ENCODE measurements around the gene VEGFA.

DNA sequence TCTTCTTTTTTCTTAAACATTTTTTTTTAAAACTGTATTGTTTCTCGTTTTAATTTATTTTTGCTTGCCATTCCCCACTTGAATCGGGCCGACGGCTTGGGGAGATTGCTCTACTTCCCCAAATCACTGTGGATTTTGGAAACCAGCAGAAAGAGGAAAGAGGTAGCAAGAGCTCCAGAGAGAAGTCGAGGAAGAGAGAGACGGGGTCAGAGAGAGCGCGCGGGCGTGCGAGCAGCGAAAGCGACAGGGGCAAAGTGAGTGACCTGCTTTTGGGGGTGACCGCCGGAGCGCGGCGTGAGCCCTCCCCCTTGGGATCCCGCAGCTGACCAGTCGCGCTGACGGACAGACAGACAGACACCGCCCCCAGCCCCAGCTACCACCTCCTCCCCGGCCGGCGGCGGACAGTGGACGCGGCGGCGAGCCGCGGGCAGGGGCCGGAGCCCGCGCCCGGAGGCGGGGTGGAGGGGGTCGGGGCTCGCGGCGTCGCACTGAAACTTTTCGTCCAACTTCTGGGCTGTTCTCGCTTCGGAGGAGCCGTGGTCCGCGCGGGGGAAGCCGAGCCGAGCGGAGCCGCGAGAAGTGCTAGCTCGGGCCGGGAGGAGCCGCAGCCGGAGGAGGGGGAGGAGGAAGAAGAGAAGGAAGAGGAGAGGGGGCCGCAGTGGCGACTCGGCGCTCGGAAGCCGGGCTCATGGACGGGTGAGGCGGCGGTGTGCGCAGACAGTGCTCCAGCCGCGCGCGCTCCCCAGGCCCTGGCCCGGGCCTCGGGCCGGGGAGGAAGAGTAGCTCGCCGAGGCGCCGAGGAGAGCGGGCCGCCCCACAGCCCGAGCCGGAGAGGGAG is 580 bp downstream of the VEGFA start:
- TF ChIP-seq POLR2AphosphoS5 (IDR thresholded peaks at IDR 0.05; ENCODE audit: low read depth, low read length) (no peak), SIN3A (IDR thresholded peaks at IDR 0.05; ENCODE audit: borderline replicate concordance, insufficient read depth, low read length) (no peak; the same call in 1 of the 2 replicates), FOXP2 (optimal IDR thresholded peaks at IDR 0.05; ENCODE audit: borderline replicate concordance, extremely low read depth, extremely low read length, insufficient read depth) (no peak), TAF1 (IDR thresholded peaks at IDR 0.05; ENCODE audit: borderline replicate concordance, insufficient read depth, low read length) (no peak)
- TF ChIP-seq, protein P1, sequence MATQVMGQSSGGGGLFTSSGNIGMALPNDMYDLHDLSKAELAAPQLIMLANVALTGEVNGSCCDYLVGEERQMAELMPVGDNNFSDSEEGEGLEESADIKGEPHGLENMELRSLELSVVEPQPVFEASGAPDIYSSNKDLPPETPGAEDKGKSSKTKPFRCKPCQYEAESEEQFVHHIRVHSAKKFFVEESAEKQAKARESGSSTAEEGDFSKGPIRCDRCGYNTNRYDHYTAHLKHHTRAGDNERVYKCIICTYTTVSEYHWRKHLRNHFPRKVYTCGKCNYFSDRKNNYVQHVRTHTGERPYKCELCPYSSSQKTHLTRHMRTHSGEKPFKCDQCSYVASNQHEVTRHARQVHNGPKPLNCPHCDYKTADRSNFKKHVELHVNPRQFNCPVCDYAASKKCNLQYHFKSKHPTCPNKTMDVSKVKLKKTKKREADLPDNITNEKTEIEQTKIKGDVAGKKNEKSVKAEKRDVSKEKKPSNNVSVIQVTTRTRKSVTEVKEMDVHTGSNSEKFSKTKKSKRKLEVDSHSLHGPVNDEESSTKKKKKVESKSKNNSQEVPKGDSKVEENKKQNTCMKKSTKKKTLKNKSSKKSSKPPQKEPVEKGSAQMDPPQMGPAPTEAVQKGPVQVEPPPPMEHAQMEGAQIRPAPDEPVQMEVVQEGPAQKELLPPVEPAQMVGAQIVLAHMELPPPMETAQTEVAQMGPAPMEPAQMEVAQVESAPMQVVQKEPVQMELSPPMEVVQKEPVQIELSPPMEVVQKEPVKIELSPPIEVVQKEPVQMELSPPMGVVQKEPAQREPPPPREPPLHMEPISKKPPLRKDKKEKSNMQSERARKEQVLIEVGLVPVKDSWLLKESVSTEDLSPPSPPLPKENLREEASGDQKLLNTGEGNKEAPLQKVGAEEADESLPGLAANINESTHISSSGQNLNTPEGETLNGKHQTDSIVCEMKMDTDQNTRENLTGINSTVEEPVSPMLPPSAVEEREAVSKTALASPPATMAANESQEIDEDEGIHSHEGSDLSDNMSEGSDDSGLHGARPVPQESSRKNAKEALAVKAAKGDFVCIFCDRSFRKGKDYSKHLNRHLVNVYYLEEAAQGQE (IDR thresholded peaks at IDR 0.05; ENCODE audit: insufficient read depth in 1 of 2, low read depth in 2 of 2, low read length in 2 of 2): no peak

Data from PFSK-1 (cell line).